ENCODE results near the gene NCBP3.

- no peak for TF ChIP-seq POLR2A (IDR thresholded peaks at IDR 0.05)
- TF ChIP-seq CTCF (IDR thresholded peaks at IDR 0.05 in 4 of 5, conservative IDR thresholded peaks at IDR 0.05 in 1 of 5), result no peak
Observed at GRCh38 chr17:3780986-3781385, 65.1 kb downstream of the NCBP3 start.

Measured in gastrocnemius medialis (tissue), 4 donors.